Skin of body (tissue), 2 donors: Measurements from ENCODE around the gene YY1. TPM values are rescaled to one million over a fixed set of nuclear protein-coding genes. Genes with fewer than 3 reads are reported as not detected.

ENCODE experiments used
- small RNA-seq: library from RNA; depleted of rRNA; stranded (forward); fragments of <200 nt; gene quantifications from one replicate; pipeline ENCODE3, GENCODE V24; 2014; ENCODE audit warnings: low replicate concordance
- total RNA-seq: library from RNA; depleted of rRNA; stranded (reverse); fragments of >200 nt; gene quantifications from one replicate; pipeline ENCODE4 v1.2.3, GENCODE V29; 2014

The YY1 gene
- total RNA-seq, 1 donor from 2014 or later = 38.8 TPM

Small RNAs within 50 kb of the gene (small RNA-seq; reads per million reads assigned to genes)
- 30.7 reads per million, percentile 95 among the genes with 10 or more reads in this experiment for gene MIR345
- not detected for gene RN7SL523P

Other genes with a start within 250 kb of the YY1 start
- gene EVL, start 173.7 kb upstream of the YY1 start, total RNA-seq = 46.1 TPM
- 7.4 TPM for gene DEGS2, start 79.5 kb upstream of the YY1 start, total RNA-seq
- 24.2 TPM for gene SLC25A29, start 67.3 kb downstream of the YY1 start, total RNA-seq
- gene SLC25A47, start 84.2 kb downstream of the YY1 start, total RNA-seq = not detected
- 9.1 TPM for gene WDR25, start 137.3 kb downstream of the YY1 start, total RNA-seq